ENCODE results near the gene KPTN. TPM values are rescaled to one million over a fixed set of nuclear protein-coding genes. Genes with fewer than 3 reads are reported as not detected.

Gene KPTN
- total and polyA plus RNA-seq, 2 of the 8 experiments (the other 6 are each of a cell fraction or from before 2014, with no cell fraction given) = 23.6 to 31.3 TPM

DNA sequence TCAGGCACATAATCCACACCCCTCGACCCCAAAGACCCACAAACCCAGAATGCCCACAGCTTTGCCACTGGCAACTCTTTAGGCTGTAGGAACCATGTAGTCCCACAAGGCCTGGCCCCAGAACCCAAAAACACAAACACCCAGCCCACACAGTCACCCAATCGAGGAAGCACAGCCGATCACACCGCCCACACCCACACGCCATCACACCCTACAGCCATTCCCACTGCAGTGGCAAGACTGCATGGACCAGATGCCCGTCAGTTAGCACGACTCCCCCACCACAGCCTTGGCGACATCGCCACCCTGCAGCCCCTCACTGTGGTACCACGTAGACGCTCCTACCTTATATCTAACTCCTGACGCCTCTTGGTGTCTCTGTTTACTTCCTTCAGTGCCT lies 40.7 kb downstream of the KPTN start:
- DNase-seq (ENCODE audit: low read depth in 1 of 2, low spot score in 2 of 2) (no peak), FAIRE-seq (no peak)
- peak overlapping the region; percentile 81; the same call in 1 of the 2 replicates for H2BK15ac ChIP-seq (ENCODE audit: low read length)
- no peaks in the 10 kb centered on the region for H3K9me3 ChIP-seq (ENCODE audit: insufficient read depth in 2 of 2, low read depth in 1 of 2, low read length in 1 of 2)
- H3K23ac ChIP-seq (ENCODE audit: insufficient read length) = no peak overlapping the region
- no peak overlapping the region for H3K4me3 ChIP-seq (ENCODE audit: extremely low read depth in 1 of 4, insufficient read depth in 2 of 4, low read depth in 3 of 4, low read length in 4 of 4)
- no peak overlapping the region for H2BK20ac ChIP-seq (ENCODE audit: low read length)
- H3K23me2 ChIP-seq (ENCODE audit: low read depth, low read length) = peaks cover 21% of the 10 kb centered on the region; the same call in 1 of the 2 replicates
- H4K91ac ChIP-seq (replicated peaks; ENCODE audit: insufficient read length, low read length) = no peak overlapping the region
- no peak overlapping the region for H3K27ac ChIP-seq (ENCODE audit: low read depth, low read length)
- H3K36me3 ChIP-seq (ENCODE audit: control insufficient read depth in 2 of 4, insufficient read depth in 4 of 4, low read length in 3 of 4) = no peaks in the 10 kb centered on the region
- H4K8ac ChIP-seq (ENCODE audit: extremely low read depth, insufficient read depth, low read length) = no peak overlapping the region
- H3K18ac ChIP-seq (ENCODE audit: extremely low read depth, low read length) = no peak overlapping the region
- H3K79me2 ChIP-seq (ENCODE audit: control insufficient read depth in 1 of 2, insufficient read depth in 2 of 2, low read length in 2 of 2) = no peaks in the 10 kb centered on the region
- no peaks in the 10 kb centered on the region; the same call in 1 of the 2 replicates for H3K79me1 ChIP-seq (ENCODE audit: low read depth, low read length)
- H2AFZ ChIP-seq (ENCODE audit: low read length) = no peak overlapping the region
- no peak overlapping the region for H4K5ac ChIP-seq (ENCODE audit: insufficient read length, low read depth, low read length)
- no peak overlapping the region for H2BK120ac ChIP-seq (replicated peaks; ENCODE audit: low read depth, low read length)
- 79% methylated on average over 12 of the region's 12 CpGs; no CpG with 5 or more reads in 1 of the 2 experiments for WGBS, 2 experiments (ENCODE audit: extremely low coverage in 1 of 2, insufficient coverage in 1 of 2, insufficient read length in 1 of 2, insufficient replicate concordance in 2 of 2, low coverage in 1 of 2, low lambda C conversion rate in 2 of 2, missing lambda C conversion rate in 1 of 2)
- H3K4ac ChIP-seq (replicated peaks; ENCODE audit: insufficient read length, low read depth, low read length) = no peak overlapping the region
- peaks cover 2 to 13% (median 9%) of the 10 kb centered on the region in 4 experiments for H3K4me1 ChIP-seq (replicated peaks in 1 of 4; ENCODE audit: control insufficient read depth in 3 of 4, insufficient read depth in 4 of 4, low read length in 3 of 4)
- H2BK12ac ChIP-seq (ENCODE audit: low read depth, low read length) = no peak overlapping the region
- peaks cover 0 to 8% (median 7%) of the 10 kb centered on the region in 4 experiments; a peak in 5 of 7 replicates for H3K27me3 ChIP-seq (replicated peaks in 1 of 4; ENCODE audit: control insufficient read depth in 3 of 4, extremely low read depth in 1 of 4, insufficient read depth in 3 of 4, low read length in 3 of 4)
- no peak overlapping the region for H3K14ac ChIP-seq (ENCODE audit: insufficient read length)
- CTCF ChIA-PET (ENCODE audit: partially characterized antibody) = interaction anchor here (0.8 to 24.5 kb wide), 3 partner anchors 40 to 264 kb away, joined by 3 to 436 read pairs (median 3); partner anchors contain the start of genes EHD2 and KPTN
- no peak overlapping the region for H3K4me2 ChIP-seq (ENCODE audit: insufficient read depth in 1 of 2, low read depth in 2 of 2, low read length in 2 of 2)
- H4K20me1 ChIP-seq (replicated peaks in 1 of 2; ENCODE audit: control insufficient read depth in 1 of 2, insufficient read depth in 2 of 2, low read length in 2 of 2) = peaks cover 2 to 19% of the 10 kb centered on the region in 2 experiments
- POLR2A ChIA-PET (ENCODE audit: partially characterized antibody) = interaction anchor here (0.6 kb wide), 1 partner anchor 10 kb away, joined by 3 read pairs; no protein-coding TSS in a partner anchor
- no peak overlapping the region for H2BK5ac ChIP-seq (ENCODE audit: low read depth, low read length)
- H3K56ac ChIP-seq (replicated peaks; ENCODE audit: insufficient read length, low read depth, low read length) = no peak overlapping the region
- H3K9ac ChIP-seq (replicated peaks in 1 of 4; ENCODE audit: extremely low read depth in 1 of 4, low read depth in 3 of 4, low read length in 3 of 4) = no peak overlapping the region
- H2AK5ac ChIP-seq (ENCODE audit: low read depth, low read length) = no peak overlapping the region
- TF ChIP-seq EZH2 (IDR thresholded peaks at IDR 0.05; ENCODE audit: low read depth, low read length, severe bottlenecking) (no peak), CHD1 (IDR thresholded peaks at IDR 0.05; ENCODE audit: low read depth, low read length) (no peak), CBX8 (IDR thresholded peaks at IDR 0.05; ENCODE audit: borderline replicate concordance, low read depth, low read length) (no peak), CEBPB (IDR thresholded peaks at IDR 0.05; ENCODE audit: low read depth, low read length) (no peak), BACH1 (IDR thresholded peaks at IDR 0.05; ENCODE audit: low read length) (no peak), SUZ12 (IDR thresholded peaks at IDR 0.05; ENCODE audit: low read length) (no peak), POLR2A (IDR thresholded peaks at IDR 0.05; ENCODE audit: control extremely low read depth in 1 of 2, low read depth in 2 of 2, low read length in 2 of 2) (no peak), MAX (IDR thresholded peaks at IDR 0.05) (no peak), KDM1A (IDR thresholded peaks at IDR 0.05; ENCODE audit: borderline replicate concordance, low read length) (no peak), SP1 (IDR thresholded peaks at IDR 0.05; ENCODE audit: low read depth, low read length) (no peak), RFX5 (IDR thresholded peaks at IDR 0.05; ENCODE audit: borderline replicate concordance, low read depth, low read length) (no peak), RXRA (IDR thresholded peaks at IDR 0.05; ENCODE audit: insufficient read depth, low read depth, low read length) (no peak), RAD21 (IDR thresholded peaks at IDR 0.05 in 1 of 2, conservative IDR thresholded peaks at IDR 0.05 in 1 of 2; ENCODE audit: low read depth in 2 of 2, low read length in 2 of 2) (no peak)
- TF ChIP-seq, protein P1, sequence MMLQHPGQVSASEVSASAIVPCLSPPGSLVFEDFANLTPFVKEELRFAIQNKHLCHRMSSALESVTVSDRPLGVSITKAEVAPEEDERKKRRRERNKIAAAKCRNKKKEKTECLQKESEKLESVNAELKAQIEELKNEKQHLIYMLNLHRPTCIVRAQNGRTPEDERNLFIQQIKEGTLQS (IDR thresholded peaks at IDR 0.05; ENCODE audit: insufficient read depth, low read depth, low read length) = no peak

Measured in H1 (cell line).